IMR-90 (cell line): ENCODE data around the gene RGS3. TPM values are rescaled to one million over a fixed set of nuclear protein-coding genes. Genes with fewer than 3 reads are reported as not detected.

ENCODE experiments used
- ATAC-seq: fragments of 200-7000 bp; cut with Tn5 transposase; 2 replicates; pipeline ENCODE4 v1.9.1; 2020; ENCODE audit warnings: low read depth, mild to moderate bottlenecking, moderate library complexity
- BruUV-seq: library from RNA; stranded (reverse); fragments of 400-500 nt; replicated peaks from 2 replicates; lab custom pipeline; 2021; lab: Mats Ljungman, UMichigan
- CTCF ChIA-PET: fragments of 300-600 bp; formaldehyde crosslinking; extraction: SDS; loops from one replicate; lab custom pipeline; 2021; ENCODE audit warnings: antibody characterized with exemption; lab: Yijun Ruan, JAX
- POLR2A ChIA-PET: fragments of 300-600 bp; sonication (Branson Sonifier 250); formaldehyde crosslinking; loops from one replicate; lab custom pipeline; 2022; ENCODE audit warnings: antibody characterized with exemption; ENCODE audit not compliant: unreplicated experiment; lab: Charles Lee
- DNase-seq: peaks from one replicate; pipeline ENCODE4 v3.0.0; 2013
- H2AFZ ChIP-seq: replicated peaks from 2 replicates; pipeline ENCODE3; 2013; ENCODE audit warnings: low read length, mild to moderate bottlenecking; ENCODE audit not compliant: poor library complexity
- H2AK5ac ChIP-seq: 2 replicates; pipeline ENCODE4 v1.6.1; 2013; ENCODE audit warnings: low read depth, low read length, inconsistent platforms
- H2AK9ac ChIP-seq: replicated peaks from 2 replicates; pipeline ENCODE3; 2013; ENCODE audit warnings: mild to moderate bottlenecking, low read depth, low read length, moderate library complexity; ENCODE audit not compliant: poor library complexity
- H2BK120ac ChIP-seq: 2 replicates; pipeline ENCODE4 v1.6.1; 2013; ENCODE audit warnings: low read depth, low read length, inconsistent platforms
- H2BK15ac ChIP-seq: 3 replicates; pipeline ENCODE4 v1.6.1; 2013; ENCODE audit warnings: low read depth, low read length, inconsistent platforms
- H2BK20ac ChIP-seq: 2 replicates; pipeline ENCODE4 v1.6.1; 2013; ENCODE audit warnings: low read depth, mild to moderate bottlenecking, inconsistent platforms, low read length, moderate library complexity
- H2BK5ac ChIP-seq: 2 replicates; pipeline ENCODE4 v1.6.1; 2013; ENCODE audit warnings: mild to moderate bottlenecking, low read depth, low read length, inconsistent platforms; ENCODE audit not compliant: poor library complexity, severe bottlenecking
- H3K14ac ChIP-seq: replicated peaks from 2 replicates; pipeline ENCODE4 v1.6.1; 2013; ENCODE audit warnings: low read depth, low read length, inconsistent platforms
- H3K18ac ChIP-seq: 2 replicates; pipeline ENCODE4 v1.6.1; 2013; ENCODE audit warnings: low read depth, low read length, control low read depth
- H3K23ac ChIP-seq: 2 replicates; pipeline ENCODE4 v1.6.1; 2013; ENCODE audit warnings: low read depth, low read length, inconsistent platforms
- H3K27ac ChIP-seq: 2 replicates; pipeline ENCODE4 v1.5.1; 2013; ENCODE audit warnings: mild to moderate bottlenecking, control low read depth, low read length; ENCODE audit not compliant: insufficient read depth
- H3K27me3 ChIP-seq: 2 replicates; pipeline ENCODE4 v1.6.1; 2013; ENCODE audit warnings: low read length; ENCODE audit not compliant: control insufficient read depth, insufficient read depth
- H3K36me3 ChIP-seq: 2 replicates; pipeline ENCODE4 v1.6.1; 2013; ENCODE audit warnings: low read length, mixed read lengths; ENCODE audit not compliant: control insufficient read depth, insufficient read depth
- H3K4ac ChIP-seq: 2 replicates; pipeline ENCODE4 v1.6.1; 2013; ENCODE audit warnings: low read depth, low read length, inconsistent platforms
- H3K4me1 ChIP-seq: 2 replicates; pipeline ENCODE4 v1.6.1; 2013; ENCODE audit warnings: low read length, mixed read lengths; ENCODE audit not compliant: control insufficient read depth, insufficient read depth
- H3K4me2 ChIP-seq: 2 replicates; pipeline ENCODE4 v1.6.1; 2013; ENCODE audit warnings: low read depth, mild to moderate bottlenecking, control low read depth, low read length, moderate library complexity
- H3K4me3 ChIP-seq: 2 replicates; pipeline ENCODE4 v1.5.1; 2013; ENCODE audit warnings: low read depth, mild to moderate bottlenecking, control low read depth, low read length, moderate library complexity; ENCODE audit not compliant: insufficient read depth
- H3K56ac ChIP-seq: 2 replicates; pipeline ENCODE4 v1.6.1; 2013; ENCODE audit warnings: low read length, inconsistent platforms; ENCODE audit not compliant: insufficient read depth; ENCODE audit errors: extremely low read depth
- H3K79me1 ChIP-seq, 2 experiments: 2 replicates each; pipeline ENCODE4 v1.6.1; 2013; ENCODE audit warnings: low read length in 2 of 2, inconsistent platforms in 1 of 2, low read depth in 1 of 2
- H3K9ac ChIP-seq: 2 replicates; pipeline ENCODE4 v1.6.1; 2013; ENCODE audit warnings: low read depth, low read length, control low read depth
- H3K9me1 ChIP-seq: 2 replicates; pipeline ENCODE4 v1.6.1; 2013; ENCODE audit warnings: low read length, inconsistent platforms; ENCODE audit not compliant: insufficient read depth
- H3K9me3 ChIP-seq: 2 replicates; pipeline ENCODE4 v1.6.1; 2013; ENCODE audit warnings: low read length; ENCODE audit not compliant: control insufficient read depth, insufficient read depth
- H4K20me1 ChIP-seq: 2 replicates; pipeline ENCODE4 v1.6.1; 2013; ENCODE audit warnings: low read length, inconsistent platforms; ENCODE audit not compliant: insufficient read depth
- H4K5ac ChIP-seq: 2 replicates; pipeline ENCODE4 v1.6.1; 2013; ENCODE audit warnings: mild to moderate bottlenecking, low read depth, low read length, control low read depth
- H4K8ac ChIP-seq, 2 experiments: 2 replicates each; pipeline ENCODE4 v1.6.1; 2013; ENCODE audit warnings: low read depth in 2 of 2, low read length in 2 of 2, control low read depth in 1 of 2, inconsistent platforms in 1 of 2
- H4K91ac ChIP-seq: 2 replicates; pipeline ENCODE4 v1.6.1; 2013; ENCODE audit warnings: low read depth, low read length, inconsistent platforms; ENCODE audit not compliant: insufficient read depth
- CHD1 ChIP-seq: IDR thresholded peaks from 2 replicates; pipeline ENCODE4 v1.6.1; 2012; ENCODE audit warnings: low read depth, low read length, improper control_type of control experiment
- MAFK ChIP-seq: IDR thresholded peaks from 2 replicates; pipeline ENCODE4 v1.6.1; 2012; ENCODE audit warnings: low read depth, low read length, improper control_type of control experiment
- RCOR1 ChIP-seq: IDR thresholded peaks from 2 replicates; pipeline ENCODE4 v1.6.1; 2012; ENCODE audit warnings: mild to moderate bottlenecking, low read length, improper control_type of control experiment; ENCODE audit not compliant: insufficient replicate concordance
- SMC3 ChIP-seq: fragments of 150-350 bp; IDR thresholded peaks from 2 replicates; pipeline ENCODE4 v1.6.1; 2016; ENCODE audit warnings: low read depth, mild to moderate bottlenecking, antibody characterized with exemption, low read length, moderate library complexity
- WGBS, 2 experiments: methylation state at CpG; one replicate each; pipeline versions ENCODE4 v1.1.5 to v1.1.7; 2013; ENCODE audit warnings: missing lambda C conversion rate in 2 of 2; ENCODE audit not compliant: insufficient read length in 1 of 2; ENCODE audit errors: extremely low coverage in 2 of 2; 5-methylcytosine and 5-hydroxymethylcytosine counted together
- dilution Hi-C: fragments of 300-500 bp; cut with HindIII; formaldehyde crosslinking; loops from one replicate; pipeline ENCODE4 v1.14.3; 2018; ENCODE audit warnings: low sequenced_read_pairs; ENCODE audit not compliant: unreplicated experiment
- in situ Hi-C: fragments of 300-500 bp; cut with MboI; formaldehyde crosslinking; loops from 3 replicates; pipeline ENCODE4 v1.14.3; 2019; ENCODE audit warnings: low sequenced_read_pairs, inconsistent platforms, mixed read lengths
- intact Hi-C: fragments of 100-400 bp; cut with micrococcal nuclease; formaldehyde crosslinking; loops from 2 replicates; pipeline ENCODE4 v1.10.0; 2022
- polyA plus RNA-seq, 3 experiments: library from polyadenylated mRNA; depleted of rRNA; stranded (reverse); fragments of >200 nt; gene quantifications; 2 replicates each; pipeline ENCODE4 v1.2.3, GENCODE V29; 2012; ENCODE audit warnings: low replicate concordance in 1 of 3
- total RNA-seq: library from RNA; depleted of rRNA; stranded (reverse); fragments of >200 nt; gene quantifications from 2 replicates; pipeline ENCODE4 v1.2.3, GENCODE V29; 2012
- TF ChIP-seq, protein P1 (sequence below): conservative IDR thresholded peaks from 2 replicates; pipeline ENCODE4 v1.5.1; 2012; ENCODE audit warnings: mild to moderate bottlenecking, low read depth, low read length, improper control_type of control experiment

The RGS3 gene
- total and polyA plus RNA-seq, 2 of the 4 experiments (the other 2 are of a cell fraction): 51.8 to 65.6 TPM

DNA sequence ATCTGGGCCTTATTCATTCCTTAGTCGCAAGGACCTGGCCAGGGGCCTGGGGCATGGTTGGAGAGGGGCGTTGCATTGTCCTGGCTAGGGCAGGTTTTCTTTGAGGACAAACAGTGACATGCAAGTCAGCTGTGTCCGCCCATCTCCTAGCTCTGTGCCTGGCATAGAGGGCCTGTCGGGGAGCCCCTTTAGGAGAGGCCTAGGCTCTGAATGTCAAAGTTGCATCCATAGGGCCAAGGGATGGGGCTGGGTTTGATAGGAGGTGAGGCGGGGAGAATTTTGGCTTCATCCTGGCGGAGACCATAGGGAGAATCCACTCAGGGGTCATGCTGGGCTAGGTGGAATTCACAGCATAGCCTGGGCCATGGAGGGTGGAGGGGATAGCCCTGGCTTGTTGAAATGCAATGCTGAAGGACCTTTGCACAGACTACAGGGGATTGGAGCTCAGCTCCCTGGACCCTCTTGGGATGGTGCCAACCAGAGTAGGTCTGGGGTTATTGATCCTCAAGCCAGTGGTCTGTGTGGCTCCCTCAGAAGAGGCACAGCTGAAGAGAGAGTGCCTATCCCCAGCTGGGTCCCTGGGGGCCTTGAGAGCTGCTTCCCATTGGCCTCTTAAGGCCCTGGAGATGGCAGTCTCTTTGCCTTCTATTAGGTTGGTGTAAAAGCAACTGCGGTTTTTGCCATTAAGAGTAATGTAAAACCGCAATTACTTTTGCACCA lies 104.0 kb downstream of the RGS3 start:
- DNase-seq (no peak), ATAC-seq (no peak)
- H3K27me3 ChIP-seq: no peaks in the 10 kb centered on the region
- H4K20me1 ChIP-seq: peaks cover 7% of the 10 kb centered on the region; the same call in 1 of the 2 replicates
- no peak overlapping the region for H3K56ac ChIP-seq
- H2AK9ac ChIP-seq: no peak overlapping the region
- in situ Hi-C loops: no loop called here
- no peak overlapping the region for H2BK5ac ChIP-seq
- POLR2A ChIA-PET: no interaction called here
- dilution Hi-C loops: no loop called here
- no peak overlapping the region for H3K4me3 ChIP-seq
- no peak overlapping the region for H2BK15ac ChIP-seq
- peaks cover 28 to 59% of the 10 kb centered on the region in 2 experiments for H3K79me1 ChIP-seq
- H3K14ac ChIP-seq: peak overlapping the region; percentile 19; the same call in 1 of the 2 replicates
- no peak overlapping the region for H2AFZ ChIP-seq
- no peak overlapping the region for H4K91ac ChIP-seq
- no peaks in the 10 kb centered on the region; the same call in 1 of the 2 replicates for H3K36me3 ChIP-seq
- H3K4me2 ChIP-seq: no peak overlapping the region; the same call in 1 of the 2 replicates
- CTCF ChIA-PET: interaction anchor here (0.6 kb wide), 1 partner anchor 1555 kb away, joined by 7 read pairs; no protein-coding TSS in a partner anchor
- no peaks in the 10 kb centered on the region for H3K9me3 ChIP-seq
- H2BK120ac ChIP-seq: no peak overlapping the region
- no peak overlapping the region for H3K18ac ChIP-seq
- H3K9me1 ChIP-seq: peaks cover 36% of the 10 kb centered on the region
- 0 out of 2 replicates have a peak overlapping the region, but pooled peaks have one; percentile 15 for H3K23ac ChIP-seq
- H3K4me1 ChIP-seq: peaks cover 32% of the 10 kb centered on the region
- no peak overlapping the region for H3K27ac ChIP-seq
- H4K5ac ChIP-seq: no peak overlapping the region
- no peak overlapping the region for H4K8ac ChIP-seq
- 0 out of 2 replicates have a peak overlapping the region, but pooled peaks have one; percentile 33 for H3K4ac ChIP-seq
- no peak overlapping the region for H2BK20ac ChIP-seq
- no CpG with 5 or more reads among the region's 8 CpGs for WGBS, 2 experiments
- H3K9ac ChIP-seq: no peak overlapping the region
- intact Hi-C loops: loop anchor here (5.0 kb wide), 1 partner anchor 110 kb away; no protein-coding TSS in a partner anchor
- 0 out of 2 replicates have a peak overlapping the region, but pooled peaks have one; percentile 13 for H2AK5ac ChIP-seq
- no TSS peak for BruUV-seq
- TF ChIP-seq RCOR1 (no peak), CHD1 (no peak), SMC3 (no peak), MAFK (no peak)
- TF ChIP-seq, protein P1, sequence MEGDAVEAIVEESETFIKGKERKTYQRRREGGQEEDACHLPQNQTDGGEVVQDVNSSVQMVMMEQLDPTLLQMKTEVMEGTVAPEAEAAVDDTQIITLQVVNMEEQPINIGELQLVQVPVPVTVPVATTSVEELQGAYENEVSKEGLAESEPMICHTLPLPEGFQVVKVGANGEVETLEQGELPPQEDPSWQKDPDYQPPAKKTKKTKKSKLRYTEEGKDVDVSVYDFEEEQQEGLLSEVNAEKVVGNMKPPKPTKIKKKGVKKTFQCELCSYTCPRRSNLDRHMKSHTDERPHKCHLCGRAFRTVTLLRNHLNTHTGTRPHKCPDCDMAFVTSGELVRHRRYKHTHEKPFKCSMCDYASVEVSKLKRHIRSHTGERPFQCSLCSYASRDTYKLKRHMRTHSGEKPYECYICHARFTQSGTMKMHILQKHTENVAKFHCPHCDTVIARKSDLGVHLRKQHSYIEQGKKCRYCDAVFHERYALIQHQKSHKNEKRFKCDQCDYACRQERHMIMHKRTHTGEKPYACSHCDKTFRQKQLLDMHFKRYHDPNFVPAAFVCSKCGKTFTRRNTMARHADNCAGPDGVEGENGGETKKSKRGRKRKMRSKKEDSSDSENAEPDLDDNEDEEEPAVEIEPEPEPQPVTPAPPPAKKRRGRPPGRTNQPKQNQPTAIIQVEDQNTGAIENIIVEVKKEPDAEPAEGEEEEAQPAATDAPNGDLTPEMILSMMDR: no peak
